ENCODE measurements around the gene FANCL. TPM values are rescaled to one million over a fixed set of nuclear protein-coding genes. Genes with fewer than 3 reads are reported as not detected.

Gene FANCL
- total RNA-seq, 1 experiment from 2014 or later = 34.5 TPM

GRCh38 chr2:58163913-58164312 is 77.2 kb downstream of the FANCL start:
- Histone ChIP-seq H2AFZ (ENCODE audit: low read depth, low read length, poor library complexity, severe bottlenecking) (no peak overlapping the region), H3K79me2 (ENCODE audit: insufficient read depth, low read length) (no peaks in the 10 kb centered on the region; the same call in 1 of the 2 replicates), H3K4me2 (ENCODE audit: low read length) (no peak overlapping the region), H3K9me3 (ENCODE audit: control insufficient read depth in 1 of 2, insufficient read depth in 1 of 2, low read depth in 1 of 2, low read length in 2 of 2) (no peaks in the 10 kb centered on the region), H3K36me3 (ENCODE audit: control insufficient read depth in 1 of 2, insufficient read depth in 2 of 2, low read length in 2 of 2) (peaks cover 11 to 24% of the 10 kb centered on the region in 2 experiments; a peak in 3 of 4 replicates), H3K27ac (ENCODE audit: low read depth, low read length) (no peak overlapping the region), H3K9ac (ENCODE audit: low read length) (no peak overlapping the region), H3K27me3 (ENCODE audit: insufficient read depth, low read length) (no peaks in the 10 kb centered on the region), H3K9me2 (ENCODE audit: insufficient read depth) (no peaks in the 10 kb centered on the region), H3K4me3 (replicated peaks in 1 of 2; ENCODE audit: low read depth in 1 of 2, low read length in 2 of 2) (no peak overlapping the region), H3K4me1 (ENCODE audit: control insufficient read depth in 1 of 2, insufficient read depth in 2 of 2, low read length in 2 of 2) (no peaks in the 10 kb centered on the region), H4K20me1 (ENCODE audit: insufficient read depth) (no peaks in the 10 kb centered on the region)
- intact Hi-C loops (cut with micrococcal nuclease) = no loop called here
- ATAC-seq (no peak), DNase-seq (ENCODE audit: low read depth, low spot score) (no peak)
- ChIA-PET RAD21 (ENCODE audit: low non-redundant PET in 1 of 2, low total read pairs in 2 of 2, uncharacterized antibody in 2 of 2, unreplicated experiment in 2 of 2) (no interaction called here), CTCF (no interaction called here), POLR2A (no interaction called here)
- TF ChIP-seq EGR1 (IDR thresholded peaks at IDR 0.05; ENCODE audit: low read depth) = no peak
- no peak for TF ChIP-seq POLR2AphosphoS5 (IDR thresholded peaks at IDR 0.05; ENCODE audit: low read depth, low read length)
- no peak for TF ChIP-seq ZNF274 (IDR thresholded peaks at IDR 0.05; ENCODE audit: low read depth, low read length)
- no peak for TF ChIP-seq ZFX (IDR thresholded peaks at IDR 0.05)
- TF ChIP-seq ATF3 (IDR thresholded peaks at IDR 0.05) = no peak
- no peak for TF ChIP-seq SRF (IDR thresholded peaks at IDR 0.05; ENCODE audit: low read depth)
- TF ChIP-seq CTCF (IDR thresholded peaks at IDR 0.05 in 2 of 3, conservative IDR thresholded peaks at IDR 0.05 in 1 of 3; ENCODE audit: borderline replicate concordance in 1 of 3, insufficient read depth in 1 of 3, low read depth in 2 of 3, low read length in 2 of 3) = no peak
- no peak for TF ChIP-seq FOSL1 (IDR thresholded peaks at IDR 0.05; ENCODE audit: low read depth)
- TF ChIP-seq JUND (IDR thresholded peaks at IDR 0.05) = no peak
- TF ChIP-seq CBX3 (IDR thresholded peaks at IDR 0.05; ENCODE audit: low read depth) = no peak
- no TSS peak for BruUV-seq (replicated peaks)

GRCh38 chr2:58158481-58158880 is 82.6 kb downstream of the FANCL start:
- Histone ChIP-seq H3K9me2 (ENCODE audit: insufficient read depth) (no peaks in the 10 kb centered on the region), H3K9me3 (ENCODE audit: control insufficient read depth in 1 of 2, insufficient read depth in 1 of 2, low read depth in 1 of 2, low read length in 2 of 2) (no peaks in the 10 kb centered on the region), H3K27ac (ENCODE audit: low read depth, low read length) (no peak overlapping the region), H3K4me1 (ENCODE audit: control insufficient read depth in 1 of 2, insufficient read depth in 2 of 2, low read length in 2 of 2) (no peaks in the 10 kb centered on the region), H3K4me2 (ENCODE audit: low read length) (no peak overlapping the region), H3K36me3 (ENCODE audit: control insufficient read depth in 1 of 2, insufficient read depth in 2 of 2, low read length in 2 of 2) (peaks cover 11 to 34% of the 10 kb centered on the region in 2 experiments; a peak in 3 of 4 replicates), H4K20me1 (ENCODE audit: insufficient read depth) (no peaks in the 10 kb centered on the region), H3K4me3 (replicated peaks in 1 of 2; ENCODE audit: low read depth in 1 of 2, low read length in 2 of 2) (no peak overlapping the region), H2AFZ (ENCODE audit: low read depth, low read length, poor library complexity, severe bottlenecking) (no peak overlapping the region), H3K27me3 (ENCODE audit: insufficient read depth, low read length) (no peaks in the 10 kb centered on the region), H3K9ac (ENCODE audit: low read length) (no peak overlapping the region), H3K79me2 (ENCODE audit: insufficient read depth, low read length) (no peaks in the 10 kb centered on the region)
- ChIA-PET CTCF (no interaction called here), RAD21 (ENCODE audit: low non-redundant PET in 1 of 2, low total read pairs in 2 of 2, uncharacterized antibody in 2 of 2, unreplicated experiment in 2 of 2) (no interaction called here), POLR2A (no interaction called here)
- BruUV-seq (replicated peaks) = no TSS peak
- intact Hi-C loops (cut with micrococcal nuclease) = no loop called here
- TF ChIP-seq ATF3 (IDR thresholded peaks at IDR 0.05) = no peak
- no peak for TF ChIP-seq ZBTB33 (IDR thresholded peaks at IDR 0.05; ENCODE audit: extremely low read depth, insufficient replicate concordance, low read length)
- TF ChIP-seq YY1 (IDR thresholded peaks at IDR 0.05; ENCODE audit: extremely low read depth, insufficient replicate concordance, low read depth, low read length) = no peak
- TF ChIP-seq POLR2AphosphoS5 (IDR thresholded peaks at IDR 0.05; ENCODE audit: low read depth, low read length) = no peak
- ATAC-seq = no peak
- DNase-seq (ENCODE audit: low read depth, low spot score) = no peak
